Fibroblast of mammary gland (primary cell): Measurements from ENCODE around the gene LAMB4.

ENCODE experiments used
- DNase-seq: peaks from one replicate; pipeline ENCODE4 v3.0.0-alpha.2; 2010; ENCODE audit warnings: low read depth
- H3K4me3 ChIP-seq: 2 replicates; pipeline ENCODE4 v1.5.1; 2011; ENCODE audit warnings: low read depth, mild to moderate bottlenecking, low read length, moderate library complexity; ENCODE audit not compliant: control insufficient read depth
- CTCF ChIP-seq: conservative IDR thresholded peaks from 2 replicates; pipeline ENCODE4 v1.5.1; 2011; ENCODE audit warnings: low read depth, low read length, inconsistent platforms; ENCODE audit not compliant: control insufficient read depth, insufficient read depth

The LAMB4 gene

GRCh38 chr7:108142675-108143259 lies 12.6 kb upstream of the LAMB4 start:
- H3K4me3 ChIP-seq: no peak overlapping the region
- DNase-seq: no peak
- no peak for TF ChIP-seq CTCF

- H3K4me3 ChIP-seq: no peak overlapping the region
- no peak for DNase-seq
- no peak for TF ChIP-seq CTCF
These were observed 12.0 kb upstream of the LAMB4 start for GRCh38 chr7:108142180-108142579.

- no peak for TF ChIP-seq CTCF
- DNase-seq: no peak
- no peak overlapping the region for H3K4me3 ChIP-seq
These were observed 10.5 kb upstream of the LAMB4 start for GRCh38 chr7:108140671-108141070.

- H3K4me3 ChIP-seq: no peak overlapping the region
- TF ChIP-seq CTCF: no peak
- DNase-seq: peak; percentile 7
These were observed 8.8 kb upstream of the LAMB4 start for GRCh38 chr7:108138911-108139310.

GRCh38 chr7:108137993-108138392 lies 7.8 kb upstream of the LAMB4 start:
- TF ChIP-seq CTCF: no peak
- DNase-seq: no peak
- H3K4me3 ChIP-seq: no peak overlapping the region

GRCh38 chr7:108137040-108137439 lies 6.9 kb upstream of the LAMB4 start:
- no peak overlapping the region for H3K4me3 ChIP-seq
- TF ChIP-seq CTCF: no peak
- DNase-seq: no peak

- peak; percentile 14 for DNase-seq
- no peak for TF ChIP-seq CTCF
- H3K4me3 ChIP-seq: no peak overlapping the region
These were observed 6.1 kb upstream of the LAMB4 start for GRCh38 chr7:108136191-108136688.
